ENCODE data around the gene TRIM2. TPM values are rescaled to one million over a fixed set of nuclear protein-coding genes. Genes with fewer than 3 reads are reported as not detected.

Gene TRIM2
- polyA plus RNA-seq, 3 donors, result 0.50 to 0.96 (median 0.76) TPM

DNA sequence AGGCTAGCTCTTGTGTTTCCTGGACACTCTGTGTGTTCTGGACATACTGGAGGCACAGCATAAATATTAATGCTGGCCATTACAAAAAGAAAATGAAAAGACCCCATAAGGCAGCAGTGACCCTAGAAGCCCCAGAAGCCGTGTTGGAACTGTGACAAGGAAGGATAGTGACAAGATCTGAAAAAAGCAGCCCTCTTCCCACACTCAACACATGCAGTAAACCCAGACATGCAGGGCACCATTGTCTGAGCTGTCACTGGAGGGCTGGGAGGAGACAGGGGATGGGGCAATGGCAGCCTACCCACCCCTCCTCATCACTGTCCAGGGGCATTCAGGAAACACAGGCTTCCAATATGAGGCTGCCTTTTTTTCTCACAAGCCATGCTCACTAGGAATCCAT is 6.5 kb downstream of the TRIM2 start:
- no CpG with 5 or more reads among the region's 1 CpG for WGBS (ENCODE audit: insufficient coverage)
- H3K27ac Mint-ChIP-seq, result no peak overlapping the region
- peaks cover 1 to 5% (median 1%) of the 10 kb centered on the region in 3 donors for H3K27me3 Mint-ChIP-seq (ENCODE audit: low read depth in 3 of 3)
- H3K36me3 ChIP-seq (replicated peaks in 1 of 2; ENCODE audit: control insufficient read depth in 1 of 2, insufficient read depth in 2 of 2, low read length in 2 of 2), result no peaks in the 10 kb centered on the region
- H4K20me1 ChIP-seq (ENCODE audit: insufficient read depth, low read length), result no peaks in the 10 kb centered on the region
- no peak for DNase-seq
- no peak overlapping the region for H3K27ac ChIP-seq (ENCODE audit: low read depth in 1 of 2, low read length in 2 of 2)
- no peak overlapping the region for H3K4me2 ChIP-seq (replicated peaks; ENCODE audit: extremely low read depth, low read length, poor library complexity, severe bottlenecking)
- H3K4me1 ChIP-seq (ENCODE audit: control insufficient read depth in 1 of 2, insufficient read depth in 2 of 2, low read length in 2 of 2), result no peaks in the 10 kb centered on the region
- no peak overlapping the region for H3K4me3 Mint-ChIP-seq
- H3K9me3 ChIP-seq (replicated peaks in 1 of 2; ENCODE audit: control insufficient read depth in 1 of 2, insufficient read depth in 1 of 2, low read length in 2 of 2), result no peaks in the 10 kb centered on the region
- no peak overlapping the region for H3K4me3 ChIP-seq (replicated peaks in 1 of 3; ENCODE audit: low read depth in 2 of 3, low read length in 3 of 3)
- TF ChIP-seq, protein P1, sequence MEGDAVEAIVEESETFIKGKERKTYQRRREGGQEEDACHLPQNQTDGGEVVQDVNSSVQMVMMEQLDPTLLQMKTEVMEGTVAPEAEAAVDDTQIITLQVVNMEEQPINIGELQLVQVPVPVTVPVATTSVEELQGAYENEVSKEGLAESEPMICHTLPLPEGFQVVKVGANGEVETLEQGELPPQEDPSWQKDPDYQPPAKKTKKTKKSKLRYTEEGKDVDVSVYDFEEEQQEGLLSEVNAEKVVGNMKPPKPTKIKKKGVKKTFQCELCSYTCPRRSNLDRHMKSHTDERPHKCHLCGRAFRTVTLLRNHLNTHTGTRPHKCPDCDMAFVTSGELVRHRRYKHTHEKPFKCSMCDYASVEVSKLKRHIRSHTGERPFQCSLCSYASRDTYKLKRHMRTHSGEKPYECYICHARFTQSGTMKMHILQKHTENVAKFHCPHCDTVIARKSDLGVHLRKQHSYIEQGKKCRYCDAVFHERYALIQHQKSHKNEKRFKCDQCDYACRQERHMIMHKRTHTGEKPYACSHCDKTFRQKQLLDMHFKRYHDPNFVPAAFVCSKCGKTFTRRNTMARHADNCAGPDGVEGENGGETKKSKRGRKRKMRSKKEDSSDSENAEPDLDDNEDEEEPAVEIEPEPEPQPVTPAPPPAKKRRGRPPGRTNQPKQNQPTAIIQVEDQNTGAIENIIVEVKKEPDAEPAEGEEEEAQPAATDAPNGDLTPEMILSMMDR (IDR thresholded peaks at IDR 0.05), result no peak
- H3K27me3 ChIP-seq (ENCODE audit: control insufficient read depth in 2 of 2, insufficient read depth in 2 of 2, low read length in 2 of 2), result no peaks in the 10 kb centered on the region
- H3K9me3 Mint-ChIP-seq, result peaks cover 0 to 5% (median 0%) of the 10 kb centered on the region in 7 donors
- intact Hi-C loops (cut with micrococcal nuclease), result no loop called here
- no peak overlapping the region for H2AFZ ChIP-seq (ENCODE audit: insufficient read depth, low read depth, low read length, poor library complexity, severe bottlenecking)
- H3K9ac ChIP-seq (ENCODE audit: insufficient read depth, low read length, poor library complexity, severe bottlenecking), result no peak overlapping the region
- no peaks in the 10 kb centered on the region for H3K36me3 Mint-ChIP-seq
- H3K79me2 ChIP-seq (ENCODE audit: insufficient read depth, low read length), result no peaks in the 10 kb centered on the region
- H3K4me1 Mint-ChIP-seq, result peaks cover 2% of the 10 kb centered on the region

DNA sequence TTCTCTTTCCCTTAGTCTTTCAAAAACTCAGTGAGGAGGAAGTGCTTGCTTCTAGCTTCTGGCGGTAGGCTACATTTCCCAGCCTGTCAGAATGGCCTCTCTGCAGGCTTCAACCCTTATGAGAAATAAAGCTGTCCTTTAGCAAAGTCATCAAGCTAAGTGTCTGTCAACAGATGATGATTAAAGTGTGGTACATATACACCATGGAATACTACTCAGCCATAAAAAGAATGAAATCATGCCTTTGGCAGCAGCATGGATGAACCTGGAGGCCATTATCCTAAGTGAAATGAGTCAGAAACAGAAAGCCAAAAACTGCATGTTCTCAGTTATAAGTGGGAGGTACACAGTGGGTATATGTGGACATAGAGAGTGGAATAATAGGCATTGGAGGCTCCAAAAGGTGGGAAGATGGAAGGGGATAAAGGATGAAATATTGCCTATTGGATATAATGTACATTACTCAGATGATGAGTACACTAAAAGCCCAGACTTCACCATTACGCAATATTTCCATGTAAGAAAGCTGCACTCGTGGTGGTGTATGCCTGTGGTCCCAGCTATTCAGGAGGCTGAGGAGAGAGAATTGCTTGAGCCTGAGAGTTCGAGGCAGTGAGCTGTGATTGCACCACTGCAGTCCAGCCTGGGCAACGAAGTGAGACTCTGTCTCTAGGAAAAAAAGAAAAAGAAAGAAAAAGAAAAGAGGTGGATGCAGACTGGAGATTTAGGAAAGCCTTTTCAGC is 7.9 kb downstream of the TRIM2 start:
- no peak overlapping the region for H3K4me3 Mint-ChIP-seq

More for the DNA sequence above, 7.9 kb downstream of the TRIM2 start:
- no peak overlapping the region for H3K4me2 ChIP-seq (replicated peaks; ENCODE audit: extremely low read depth, low read length, poor library complexity, severe bottlenecking)
- H2AFZ ChIP-seq (ENCODE audit: insufficient read depth, low read depth, low read length, poor library complexity, severe bottlenecking), result no peak overlapping the region
- H3K79me2 ChIP-seq (ENCODE audit: insufficient read depth, low read length), result no peaks in the 10 kb centered on the region
- DNase-seq, result peak in 2 of 3 donors; percentile 6 to 9
- TF ChIP-seq, protein P1 (IDR thresholded peaks at IDR 0.05), result no peak
- H3K4me3 ChIP-seq (replicated peaks in 1 of 3; ENCODE audit: low read depth in 2 of 3, low read length in 3 of 3), result no peak overlapping the region
- no peaks in the 10 kb centered on the region for H3K9me3 ChIP-seq (replicated peaks in 1 of 2; ENCODE audit: control insufficient read depth in 1 of 2, insufficient read depth in 1 of 2, low read length in 2 of 2)
- H3K27me3 ChIP-seq (ENCODE audit: control insufficient read depth in 2 of 2, insufficient read depth in 2 of 2, low read length in 2 of 2), result no peaks in the 10 kb centered on the region
- Mint-ChIP-seq H3K27me3 (ENCODE audit: low read depth in 3 of 3) (peaks cover 1 to 7% (median 3%) of the 10 kb centered on the region in 3 donors), H3K9me3 (peaks cover 0 to 5% (median 0%) of the 10 kb centered on the region in 7 donors), H3K27ac (no peak overlapping the region), H3K36me3 (no peaks in the 10 kb centered on the region), H3K4me1 (peaks cover 3% of the 10 kb centered on the region)
- H4K20me1 ChIP-seq (ENCODE audit: insufficient read depth, low read length), result no peaks in the 10 kb centered on the region
- no peak overlapping the region for H3K27ac ChIP-seq (ENCODE audit: low read depth in 1 of 2, low read length in 2 of 2)
- no peak overlapping the region for H3K9ac ChIP-seq (ENCODE audit: insufficient read depth, low read length, poor library complexity, severe bottlenecking)
- WGBS (ENCODE audit: insufficient coverage), result 8% methylated on average over 2 of the region's 5 CpGs
- H3K36me3 ChIP-seq (replicated peaks in 1 of 2; ENCODE audit: control insufficient read depth in 1 of 2, insufficient read depth in 2 of 2, low read length in 2 of 2), result no peaks in the 10 kb centered on the region
- intact Hi-C loops (cut with micrococcal nuclease), result no loop called here
- peaks cover 0 to under 1% of the 10 kb centered on the region in 2 donors for H3K4me1 ChIP-seq (ENCODE audit: control insufficient read depth in 1 of 2, insufficient read depth in 2 of 2, low read length in 2 of 2)

All from CD14-positive monocyte (primary cell).